A549 (cell line): Measurements from ENCODE around the gene POLR3GL. TPM values are rescaled to one million over a fixed set of nuclear protein-coding genes. Genes with fewer than 3 reads are reported as not detected.

Experiments used
- ATAC-seq, 2 experiments: fragments of 200-7000 bp in 1 of 2; fragments of >200 bp in 1 of 2; cut with Nextera tagmentation in 1 of 2; cut with Tn5 transposase in 1 of 2; 3 replicates each; pipeline versions ENCODE4 v1.8.0 to v1.9.1; 2018 to 2020; ENCODE audit warnings: mild to moderate bottlenecking in 1 of 2, moderate library complexity in 1 of 2
- CTCF ChIA-PET: fragments of 300-600 bp; sonication (Branson Sonifier 250); formaldehyde crosslinking; extraction: SDS; loops from one replicate; lab custom pipeline; 2021; ENCODE audit warnings: antibody characterized with exemption, inconsistent platforms; lab: Yijun Ruan, JAX
- POLR2A ChIA-PET: fragments of 350-600 bp; formaldehyde crosslinking; extraction: SDS; loops from one replicate; lab custom pipeline; 2021; ENCODE audit warnings: antibody characterized with exemption, inconsistent platforms; lab: Yijun Ruan, JAX
- DNase-seq, 2 experiments: peaks; one replicate each; pipeline versions ENCODE4 v3.0.0 to v3.0.0-alpha.2; 2011 to 2016; ENCODE audit warnings: low read depth in 1 of 2, low spot score in 1 of 2
- FAIRE-seq: peaks from 2 replicates; lab custom pipeline; 2011; peaks lifted over from hg19 to GRCh38; lab: Jason Lieb, UNC
- H3K27ac ChIP-seq, 2 experiments: fragments of >200 bp; sonication (Bioruptor Twin); formaldehyde crosslinking; 3 replicates each; pipeline ENCODE4 v1.5.1; 2016 to 2017
- H3K4me1 ChIP-seq: fragments of >200 bp; sonication (Bioruptor Twin); formaldehyde crosslinking; 3 replicates; pipeline ENCODE4 v1.6.1; 2016
- H3K4me2 ChIP-seq: fragments of >200 bp; sonication (Bioruptor Twin); formaldehyde crosslinking; 3 replicates; pipeline ENCODE4 v1.6.1; 2016
- H3K4me3 ChIP-seq: fragments of >200 bp; sonication (Bioruptor Twin); formaldehyde crosslinking; 3 replicates; pipeline ENCODE4 v1.5.1; 2016
- H3K9me3 ChIP-seq: fragments of >200 bp; sonication (Bioruptor Twin); formaldehyde crosslinking; 3 replicates; pipeline ENCODE4 v1.6.1; 2016
- CBX8 ChIP-seq: fragments of 200-600 bp; sonication (generic); IDR thresholded peaks from 2 replicates; pipeline ENCODE4 v1.6.1; 2016
- EHMT2 ChIP-seq: fragments of 200-600 bp; sonication (generic); IDR thresholded peaks from 2 replicates; pipeline ENCODE4 v1.6.1; 2016; ENCODE audit warnings: antibody characterized with exemption, low read depth, mild to moderate bottlenecking, moderate library complexity
- ESRRA ChIP-seq: fragments of 150-350 bp; IDR thresholded peaks from 2 replicates; pipeline ENCODE4 v1.6.1; 2014; ENCODE audit warnings: mild to moderate bottlenecking, low read length, borderline replicate concordance
- FOXS1 ChIP-seq: fragments of 250-450 bp; sonication (Bioruptor Pico); IDR thresholded peaks from 2 replicates; pipeline ENCODE4 v1.5.0; 2020; ENCODE audit warnings: mild to moderate bottlenecking, moderate library complexity
- HEYL ChIP-seq: fragments of 250-450 bp; sonication (Bioruptor Pico); IDR thresholded peaks from 2 replicates; pipeline ENCODE4 v1.8.0; 2021; ENCODE audit warnings: mild to moderate bottlenecking, moderate library complexity
- HOXA7 ChIP-seq: fragments of 250-450 bp; sonication (Bioruptor Pico); IDR thresholded peaks from 2 replicates; pipeline ENCODE4 v1.5.0; 2020; ENCODE audit warnings: mild to moderate bottlenecking, moderate library complexity
- HOXB5 ChIP-seq: fragments of 250-450 bp; sonication (Bioruptor Pico); IDR thresholded peaks from 2 replicates; pipeline ENCODE4 v1.5.0; 2020; ENCODE audit warnings: mild to moderate bottlenecking, moderate library complexity
- KDM1A ChIP-seq: fragments of 200-600 bp; sonication (generic); IDR thresholded peaks from 2 replicates; pipeline ENCODE4 v1.6.1; 2016; ENCODE audit warnings: low read depth, mild to moderate bottlenecking
- MYC ChIP-seq: IDR thresholded peaks from 2 replicates; pipeline ENCODE4 v1.6.1; 2012; ENCODE audit warnings: mild to moderate bottlenecking, inconsistent platforms, low read length, improper control_type of control experiment, borderline replicate concordance
- NFE2L2 ChIP-seq: fragments of 150-350 bp; conservative IDR thresholded peaks from 2 replicates; pipeline ENCODE4 v1.6.1; 2014; ENCODE audit warnings: low read length
- NPAS2 ChIP-seq: fragments of 250-450 bp; sonication (Bioruptor Pico); IDR thresholded peaks from 2 replicates; pipeline ENCODE4 v1.8.0; 2022; ENCODE audit warnings: mild to moderate bottlenecking, moderate library complexity, borderline replicate concordance
- PHF8 ChIP-seq: fragments of 200-600 bp; sonication (generic); IDR thresholded peaks from 2 replicates; pipeline ENCODE4 v1.6.1; 2016; ENCODE audit warnings: low read depth, mild to moderate bottlenecking, antibody characterized with exemption, moderate library complexity, borderline replicate concordance
- RAD21 ChIP-seq, 2 experiments: fragments of >200 bp in 1 of 2; sonication (Bioruptor Twin) in 1 of 2; formaldehyde crosslinking in 1 of 2; IDR thresholded peaks in 1 of 2; conservative IDR thresholded peaks in 1 of 2; 2 replicates in 1 of 2; 3 replicates in 1 of 2; pipeline ENCODE4 v1.6.1; 2012 to 2018; ENCODE audit warnings: inconsistent platforms in 1 of 2
- RARB ChIP-seq: fragments of 250-450 bp; sonication (Bioruptor Pico); IDR thresholded peaks from 2 replicates; pipeline ENCODE4 v1.8.0; 2021; ENCODE audit warnings: mild to moderate bottlenecking, moderate library complexity
- SMC3 ChIP-seq: fragments of >200 bp; sonication (Bioruptor Twin); formaldehyde crosslinking; IDR thresholded peaks from 3 replicates; pipeline ENCODE4 v1.6.1; 2018; ENCODE audit warnings: inconsistent platforms
- ZNF302 ChIP-seq: fragments of 250-450 bp; sonication (Bioruptor Pico); IDR thresholded peaks from 2 replicates; pipeline ENCODE4 v1.9.0; 2021; ENCODE audit warnings: inconsistent platforms, mild to moderate bottlenecking, moderate library complexity
- WGBS: methylation state at CpG from one replicate; pipeline ENCODE4 v1.1.6; 2017; ENCODE audit errors: missing lambda C conversion rate; 5-methylcytosine and 5-hydroxymethylcytosine counted together
- polyA plus RNA-seq, 4 experiments: library from polyadenylated mRNA; depleted of rRNA in 3 of 4; stranded (reverse); fragments of >200 nt; fragmentation: RNase III in 1 of 4; extraction: RNeasy Plus Mini Kit Qiagen cat#74134 plus additional on column Dnase treatment in 1 of 4; gene quantifications; 2 replicates in 3 of 4; 3 replicates in 1 of 4; pipeline ENCODE4 v1.2.3, GENCODE V29; 2011 to 2017
- TF ChIP-seq, protein P1 (sequence below): fragments of >200 bp; sonication (Bioruptor Twin); formaldehyde crosslinking; IDR thresholded peaks from 3 replicates; pipeline ENCODE4 v1.6.1; 2016
- TF ChIP-seq, protein P2 (sequence below): fragments of >200 bp; sonication (Bioruptor Twin); formaldehyde crosslinking; IDR thresholded peaks from 2 replicates; pipeline ENCODE4 v1.6.1; 2016
- TF ChIP-seq, protein P3 (sequence below): fragments of >200 bp; sonication (Bioruptor Twin); formaldehyde crosslinking; IDR thresholded peaks from 3 replicates; pipeline ENCODE4 v1.5.1; 2016

POLR3GL gene
- polyA plus RNA-seq, 2 of the 4 experiments (the other 2 are of a cell fraction), result 12.6 to 15.7 TPM

DNA sequence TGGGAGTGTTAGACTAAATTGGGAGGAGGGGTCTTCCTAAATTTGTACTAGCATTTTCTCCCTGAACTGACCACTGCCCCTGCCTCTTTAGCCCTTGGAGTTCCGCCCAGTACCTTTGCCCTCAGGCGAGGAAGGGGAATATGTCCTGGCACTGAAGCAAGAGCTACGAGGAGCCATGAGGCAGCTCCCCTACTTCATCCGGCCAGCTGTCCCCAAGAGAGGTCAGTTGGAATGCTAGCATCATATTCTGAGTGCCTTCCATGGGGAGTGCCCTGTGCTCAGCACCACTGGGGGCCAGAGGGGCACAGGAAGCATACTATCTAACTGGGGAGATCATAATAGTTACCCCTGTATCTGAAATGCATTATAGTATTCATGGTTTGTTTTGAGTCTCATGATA, 10.7 kb downstream of the POLR3GL start:
- FAIRE-seq (no peak), ATAC-seq (no peak), DNase-seq (no peak)
- Histone ChIP-seq H3K4me3 (no peak overlapping the region), H3K27ac (no peak overlapping the region), H3K4me2 (no peak overlapping the region), H3K4me1 (peaks cover 20% of the 10 kb centered on the region; the same call in 2 of the 3 replicates), H3K9me3 (no peaks in the 10 kb centered on the region)
- POLR2A ChIA-PET, result no interaction called here
- TF ChIP-seq HOXB5 (CRISPR knock-in tag) (no peak), ESRRA (no peak), ZNF302 (CRISPR knock-in tag) (no peak), MYC (no peak), EHMT2 (no peak), PHF8 (no peak)
- 70% methylated on average over 4 of the region's 4 CpGs for WGBS
- CTCF ChIA-PET, result interaction anchor here (1.0 to 24.2 kb wide), 4 partner anchors 17 to 129 kb away, joined by 3 to 566 read pairs (median 76); partner anchors contain the start of genes HJV and TXNIP

DNA sequence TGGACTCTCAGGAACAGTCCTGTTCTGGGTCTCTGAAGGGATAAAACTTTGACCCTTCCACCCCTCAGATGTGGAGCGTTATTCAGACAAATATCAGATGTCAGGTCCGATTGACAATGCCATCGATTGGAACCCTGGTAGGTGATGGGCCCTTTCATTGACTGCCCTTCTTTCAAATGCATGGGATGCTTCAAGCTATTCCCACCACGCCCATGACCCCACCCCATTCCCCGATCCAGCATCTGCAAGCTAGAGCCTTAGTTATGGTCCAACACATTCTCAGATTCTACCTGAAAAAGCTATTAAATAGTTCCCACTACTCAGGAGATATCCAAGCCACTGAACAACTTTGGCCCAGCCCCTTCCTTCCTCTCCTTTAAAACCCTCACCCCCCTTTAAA, 12.5 kb downstream of the POLR3GL start:
- ChIA-PET CTCF (interaction anchor here (0.6 to 24.2 kb wide), 31 partner anchors 11 to 151 kb away, joined by 3 to 566 read pairs (median 5); partner anchors contain the start of genes ANKRD34A, ANKRD35, HJV and ITGA10), POLR2A (interaction anchor here (0.8 to 1.2 kb wide), 2 partner anchors 13 to 19 kb away, joined by 3 to 4 read pairs; partner anchors contain the start of genes ANKRD34A, LIX1L and POLR3GL)
- Histone ChIP-seq H3K9me3 (no peaks in the 10 kb centered on the region), H3K4me2 (0 out of 3 replicates have a peak overlapping the region, but pooled peaks have one; percentile 15), H3K27ac (no peak overlapping the region), H3K4me3 (no peak overlapping the region), H3K4me1 (peaks cover 20% of the 10 kb centered on the region; the same call in 2 of the 3 replicates)
- no peak; a peak in 1 of 6 replicates for ATAC-seq
- WGBS, result 55% methylated on average over 5 of the region's 5 CpGs
- no peak for FAIRE-seq
- TF ChIP-seq RAD21 (conservative IDR thresholded peaks at IDR 0.05 in 1 of 2, IDR thresholded peaks at IDR 0.05 in 1 of 2) (no peak), RARB (no peak), FOXS1 (CRISPR knock-in tag) (no peak), HOXB5 (CRISPR knock-in tag) (no peak), NPAS2 (CRISPR knock-in tag) (no peak), HEYL (no peak), NFE2L2 (no peak), KDM1A (no peak), CBX8 (no peak), HOXA7 (CRISPR knock-in tag) (no peak), MYC (no peak), ESRRA (no peak)
- TF ChIP-seq, protein P1, sequence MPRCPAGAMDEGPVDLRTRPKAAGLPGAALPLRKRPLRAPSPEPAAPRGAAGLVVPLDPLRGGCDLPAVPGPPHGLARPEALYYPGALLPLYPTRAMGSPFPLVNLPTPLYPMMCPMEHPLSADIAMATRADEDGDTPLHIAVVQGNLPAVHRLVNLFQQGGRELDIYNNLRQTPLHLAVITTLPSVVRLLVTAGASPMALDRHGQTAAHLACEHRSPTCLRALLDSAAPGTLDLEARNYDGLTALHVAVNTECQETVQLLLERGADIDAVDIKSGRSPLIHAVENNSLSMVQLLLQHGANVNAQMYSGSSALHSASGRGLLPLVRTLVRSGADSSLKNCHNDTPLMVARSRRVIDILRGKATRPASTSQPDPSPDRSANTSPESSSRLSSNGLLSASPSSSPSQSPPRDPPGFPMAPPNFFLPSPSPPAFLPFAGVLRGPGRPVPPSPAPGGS, result no peak
- DNase-seq, result no peak

DNA sequence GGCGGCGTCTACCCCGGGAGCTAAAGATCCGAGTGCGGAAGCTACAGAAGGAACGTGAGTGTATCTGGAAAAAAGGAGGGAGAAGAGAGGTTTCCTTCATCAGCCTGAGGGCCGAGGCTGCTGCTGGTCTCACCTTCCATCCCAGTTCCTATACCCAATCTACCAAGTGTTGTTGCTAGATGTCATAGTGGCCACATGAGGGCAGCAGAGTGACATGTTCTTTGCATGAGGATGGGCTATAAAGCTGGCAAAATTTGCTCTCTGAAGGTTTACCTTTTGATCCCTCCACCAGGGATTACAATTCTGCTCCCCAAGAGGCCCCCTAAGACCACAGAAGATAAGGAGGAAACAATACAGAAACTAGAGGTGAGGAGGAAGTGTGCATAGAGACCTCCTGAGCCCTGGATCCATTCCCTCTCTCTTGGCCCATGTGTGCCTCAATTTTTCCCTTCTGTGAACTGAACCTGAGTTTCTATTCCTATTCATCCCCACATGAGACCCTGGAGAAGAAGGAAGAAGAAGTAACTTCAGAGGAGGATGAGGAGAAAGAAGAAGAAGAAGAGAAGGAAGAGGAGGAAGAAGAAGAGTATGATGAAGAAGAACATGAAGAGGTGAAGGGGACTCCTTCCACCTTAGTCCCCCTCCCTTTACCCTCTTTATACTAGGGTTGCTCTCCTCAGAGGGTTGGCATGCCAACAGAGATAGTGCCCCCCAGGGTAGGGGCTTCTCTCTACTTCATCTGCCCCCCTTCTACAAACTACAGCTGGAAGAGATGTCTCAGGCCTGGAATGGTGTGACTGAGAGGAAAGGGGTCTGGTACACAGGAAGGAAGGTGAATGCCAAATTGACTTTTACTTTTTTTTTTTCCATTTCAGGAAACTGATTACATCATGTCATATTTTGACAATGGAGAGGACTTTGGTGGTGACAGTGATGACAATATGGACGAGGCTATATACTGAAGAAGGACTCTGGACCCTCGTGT, 13.3 kb downstream of the POLR3GL start:
- Histone ChIP-seq H3K4me2 (0 out of 3 replicates have a peak overlapping the region, but pooled peaks have one; percentile 15), H3K4me3 (no peak overlapping the region)

More for the DNA sequence above, 13.3 kb downstream of the POLR3GL start:
- ChIA-PET CTCF (interaction anchor here (0.6 to 24.2 kb wide), 34 partner anchors 12 to 151 kb away, joined by 3 to 566 read pairs (median 6); partner anchors contain the start of genes ANKRD34A, ANKRD35, HJV and ITGA10), POLR2A (interaction anchor here (0.8 to 1.6 kb wide), 3 partner anchors 14 to 50 kb away, joined by 3 to 4 read pairs (median 4); partner anchors contain the start of genes ANKRD34A, LIX1L, POLR3GL and RBM8A)
- Histone ChIP-seq H3K9me3 (no peaks in the 10 kb centered on the region), H3K27ac (peak overlapping the region in 1 of 2 experiments; percentile 37; a peak in 1 of 6 replicates), H3K4me1 (peaks cover 13% of the 10 kb centered on the region; the same call in 2 of the 3 replicates)
- DNase-seq, result peak; percentile 80 to 82
- no peak for FAIRE-seq
- 18% methylated on average over 9 of the region's 9 CpGs for WGBS
- ATAC-seq, result peak; percentile 84 to 92
- TF ChIP-seq HEYL, result no peak
- TF ChIP-seq RAD21 (conservative IDR thresholded peaks at IDR 0.05 in 1 of 2, IDR thresholded peaks at IDR 0.05 in 1 of 2), result peak; percentile 88 to 89
- TF ChIP-seq, protein P2, sequence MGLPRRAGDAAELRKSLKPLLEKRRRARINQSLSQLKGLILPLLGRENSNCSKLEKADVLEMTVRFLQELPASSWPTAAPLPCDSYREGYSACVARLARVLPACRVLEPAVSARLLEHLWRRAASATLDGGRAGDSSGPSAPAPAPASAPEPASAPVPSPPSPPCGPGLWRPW, result no peak
- TF ChIP-seq SMC3, result peak; percentile 77
- TF ChIP-seq, protein P3, sequence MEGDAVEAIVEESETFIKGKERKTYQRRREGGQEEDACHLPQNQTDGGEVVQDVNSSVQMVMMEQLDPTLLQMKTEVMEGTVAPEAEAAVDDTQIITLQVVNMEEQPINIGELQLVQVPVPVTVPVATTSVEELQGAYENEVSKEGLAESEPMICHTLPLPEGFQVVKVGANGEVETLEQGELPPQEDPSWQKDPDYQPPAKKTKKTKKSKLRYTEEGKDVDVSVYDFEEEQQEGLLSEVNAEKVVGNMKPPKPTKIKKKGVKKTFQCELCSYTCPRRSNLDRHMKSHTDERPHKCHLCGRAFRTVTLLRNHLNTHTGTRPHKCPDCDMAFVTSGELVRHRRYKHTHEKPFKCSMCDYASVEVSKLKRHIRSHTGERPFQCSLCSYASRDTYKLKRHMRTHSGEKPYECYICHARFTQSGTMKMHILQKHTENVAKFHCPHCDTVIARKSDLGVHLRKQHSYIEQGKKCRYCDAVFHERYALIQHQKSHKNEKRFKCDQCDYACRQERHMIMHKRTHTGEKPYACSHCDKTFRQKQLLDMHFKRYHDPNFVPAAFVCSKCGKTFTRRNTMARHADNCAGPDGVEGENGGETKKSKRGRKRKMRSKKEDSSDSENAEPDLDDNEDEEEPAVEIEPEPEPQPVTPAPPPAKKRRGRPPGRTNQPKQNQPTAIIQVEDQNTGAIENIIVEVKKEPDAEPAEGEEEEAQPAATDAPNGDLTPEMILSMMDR, result peak; percentile 92
